Aorta (tissue), 5 donors: ENCODE results near the gene ACIN1. TPM values are rescaled to one million over a fixed set of nuclear protein-coding genes. Genes with fewer than 3 reads are reported as not detected.

Experiments
- ATAC-seq: fragments of 200-7000 bp; cut with Tn5 transposase; one replicate; pipeline ENCODE4 v1.9.1; 2022; ENCODE audit warnings: moderate library complexity; ENCODE audit not compliant: low FRiP score
- DNase-seq, 2 donors: peaks; one replicate each; pipeline ENCODE4 v3.0.0-alpha.2; 2020
- H3K27ac ChIP-seq, 2 donors: one replicate each; pipeline ENCODE4 v1.5.1; 2013; ENCODE audit warnings: low read length in 2 of 2, mild to moderate bottlenecking in 2 of 2, moderate library complexity in 2 of 2, control low read depth in 1 of 2, inconsistent platforms in 1 of 2, low read depth in 1 of 2
- H3K27me3 ChIP-seq, 2 donors: one replicate each; pipeline ENCODE4 v1.6.1; 2013; ENCODE audit warnings: control low read depth in 1 of 2, low read length in 1 of 2, mild to moderate bottlenecking in 1 of 2, moderate library complexity in 1 of 2; ENCODE audit not compliant: insufficient read depth in 2 of 2, control insufficient read depth in 1 of 2
- H3K36me3 ChIP-seq, 2 donors: one replicate each; pipeline ENCODE4 v1.6.1; 2013; ENCODE audit warnings: control low read depth in 1 of 2, low read length in 1 of 2, mild to moderate bottlenecking in 1 of 2; ENCODE audit not compliant: insufficient read depth in 2 of 2, control insufficient read depth in 1 of 2
- H3K4me1 ChIP-seq, 2 donors: one replicate each; pipeline ENCODE4 v1.6.1; 2013; ENCODE audit warnings: low read length in 2 of 2, control low read depth in 1 of 2, mild to moderate bottlenecking in 1 of 2, moderate library complexity in 1 of 2; ENCODE audit not compliant: insufficient read depth in 2 of 2, control insufficient read depth in 1 of 2
- H3K4me3 ChIP-seq, 2 donors: one replicate each; pipeline ENCODE4 v1.5.1; 2013; ENCODE audit warnings: low read length in 2 of 2, control low read depth in 1 of 2, mild to moderate bottlenecking in 1 of 2
- H3K9me3 ChIP-seq: one replicate; pipeline ENCODE4 v1.6.1; 2013; ENCODE audit warnings: mild to moderate bottlenecking, low read length; ENCODE audit not compliant: control insufficient read depth
- WGBS, 2 donors: extraction: QIAGEN DNeasy Blood & Tissue Kit; methylation state at CpG; one replicate each; pipeline ENCODE4 v1.1.7; 2013; 5-methylcytosine and 5-hydroxymethylcytosine counted together
- intact Hi-C, 2 donors: fragments of 100-400 bp; cut with DNase I; formaldehyde crosslinking; loops; one replicate each; pipeline versions ENCODE4 v1.14.2 to v1.15.0; 2022
- polyA plus RNA-seq, 2 donors: library from polyadenylated mRNA; stranded (reverse); fragments of 200-250 nt; gene quantifications; one replicate each; pipeline ENCODE4 v1.2.3, GENCODE V29; 2013
- total RNA-seq, 2 donors: library from RNA; stranded (reverse); fragmentation: NEBNext Ultra II Directional; extraction: Animal tissue kit (Norgen Biotek cat#: 25700); gene quantifications; one replicate each; pipeline ENCODE4 v1.2.1, GENCODE V29; 2021
- donor health status: healthy with polysubstance abuse.
- donor health status: Bipolar disorder and iron deficiency.
- donor health status: DM: no; HTN: no; CAD: no.
- donor health status: DM: no; HTN: no; CAD: no.
- donor health status: DM: yes; HTN: yes; CAD: no.

ACIN1 gene
- total and polyA plus RNA-seq, 4 donors, result 34.1 to 183 (median 140) TPM

- intact Hi-C loops, result loop anchor here in 1 of 2 donors (5.0 kb wide), 1 partner anchor 37 kb away; no protein-coding TSS in a partner anchor
- Histone ChIP-seq H3K4me3 (no peak within 1 kb of the TSS), H3K27me3 (no peaks in the 10 kb centered on the region), H3K36me3 (no peaks in the 10 kb centered on the region), H3K9me3 (no peaks in the 10 kb centered on the region), H3K27ac (no peak within 1 kb of the TSS), H3K4me1 (no peaks in the 10 kb centered on the region)
- ATAC-seq, result no peak
- DNase-seq, result peak; percentile 12 to 24
- WGBS, 2 donors, result 41 to 42% methylated on average over 11 of the region's 11 CpGs
Measured at GRCh38 chr14:23104591-23105347, 9.8 kb upstream of the ACIN1 start, which contains the start of gene CIROP. TSS of gene CIROP (minus strand) at chr14:23104989. CDS start at chr14:23104920, 69 bp downstream.

DNA sequence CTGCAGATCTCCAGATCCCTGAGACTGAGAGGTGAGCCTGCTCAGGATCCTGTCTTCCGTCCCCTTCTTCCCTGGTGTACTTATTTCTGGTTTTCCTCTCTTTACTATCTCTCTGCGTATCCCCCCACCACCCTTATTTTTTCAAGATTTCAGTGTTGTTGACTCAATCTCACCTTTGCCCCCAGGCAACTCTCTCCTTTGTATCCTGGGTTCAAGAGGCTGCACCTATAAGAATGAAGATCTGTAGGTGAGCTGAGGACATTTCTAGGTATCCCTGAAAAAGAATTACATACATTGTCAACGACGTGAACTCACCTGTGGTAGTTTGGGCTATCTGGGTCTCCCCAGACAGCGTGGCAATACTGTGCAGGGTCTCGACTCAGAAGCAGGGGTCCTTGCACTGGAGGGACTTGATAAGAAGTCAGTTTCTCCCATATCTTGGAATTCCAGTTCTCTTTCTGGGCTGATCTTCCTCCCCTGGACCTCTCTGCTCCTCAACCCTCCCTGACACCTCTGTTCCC is 9.2 kb upstream of the ACIN1 start:
- Histone ChIP-seq H3K4me1 (no peaks in the 10 kb centered on the region), H3K27me3 (no peaks in the 10 kb centered on the region), H3K9me3 (no peaks in the 10 kb centered on the region), H3K27ac (no peak overlapping the region), H3K36me3 (no peaks in the 10 kb centered on the region), H3K4me3 (no peak overlapping the region)
- WGBS, 2 donors, result 78 to 85% methylated on average over 6 of the region's 6 CpGs
- intact Hi-C loops, result no loop called here
- no peak for ATAC-seq
- DNase-seq, result peak in 1 of 2 donors; percentile 5

DNA sequence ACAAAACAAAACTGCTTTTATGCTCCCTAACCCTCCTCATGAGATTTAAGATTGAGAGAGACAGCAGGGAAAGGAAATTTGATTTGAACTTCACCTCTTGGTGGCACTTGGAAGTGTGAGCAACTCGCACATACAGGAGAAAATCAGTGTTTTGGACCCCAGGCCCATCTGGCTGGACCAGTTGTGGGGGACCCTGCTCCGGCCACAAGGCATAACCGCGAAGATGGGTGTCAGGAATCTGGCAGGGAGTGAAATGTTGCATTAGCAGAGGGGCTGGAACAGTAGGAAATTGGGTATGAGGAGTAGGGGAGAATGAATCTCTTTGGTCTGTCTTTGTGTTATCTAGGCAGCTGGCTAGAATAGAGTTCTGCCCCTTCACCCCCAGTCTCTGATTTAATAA is 8.6 kb upstream of the ACIN1 start:
- intact Hi-C loops, result no loop called here
- DNase-seq (peak in 1 of 2 donors; percentile 27), ATAC-seq (no peak)
- no peaks in the 10 kb centered on the region for H3K4me1 ChIP-seq
- no peaks in the 10 kb centered on the region for H3K9me3 ChIP-seq
- H3K4me3 ChIP-seq, result no peak overlapping the region
- no peaks in the 10 kb centered on the region for H3K36me3 ChIP-seq
- no peaks in the 10 kb centered on the region for H3K27me3 ChIP-seq
- WGBS, 2 donors, result 83 to 84% methylated on average over 4 of the region's 4 CpGs
- H3K27ac ChIP-seq, result no peak overlapping the region

GRCh38 chr14:23102801-23103200 is 7.9 kb upstream of the ACIN1 start:
- intact Hi-C loops, result no loop called here
- 82 to 85% methylated on average over 2 of the region's 2 CpGs for WGBS, 2 donors
- H3K27ac ChIP-seq, result no peak overlapping the region
- no peaks in the 10 kb centered on the region for H3K27me3 ChIP-seq
- no peak for ATAC-seq
- no peaks in the 10 kb centered on the region for H3K4me1 ChIP-seq
- H3K36me3 ChIP-seq, result no peaks in the 10 kb centered on the region
- H3K9me3 ChIP-seq, result no peaks in the 10 kb centered on the region
- peak; percentile 19 to 21 for DNase-seq
- no peak overlapping the region for H3K4me3 ChIP-seq

DNA sequence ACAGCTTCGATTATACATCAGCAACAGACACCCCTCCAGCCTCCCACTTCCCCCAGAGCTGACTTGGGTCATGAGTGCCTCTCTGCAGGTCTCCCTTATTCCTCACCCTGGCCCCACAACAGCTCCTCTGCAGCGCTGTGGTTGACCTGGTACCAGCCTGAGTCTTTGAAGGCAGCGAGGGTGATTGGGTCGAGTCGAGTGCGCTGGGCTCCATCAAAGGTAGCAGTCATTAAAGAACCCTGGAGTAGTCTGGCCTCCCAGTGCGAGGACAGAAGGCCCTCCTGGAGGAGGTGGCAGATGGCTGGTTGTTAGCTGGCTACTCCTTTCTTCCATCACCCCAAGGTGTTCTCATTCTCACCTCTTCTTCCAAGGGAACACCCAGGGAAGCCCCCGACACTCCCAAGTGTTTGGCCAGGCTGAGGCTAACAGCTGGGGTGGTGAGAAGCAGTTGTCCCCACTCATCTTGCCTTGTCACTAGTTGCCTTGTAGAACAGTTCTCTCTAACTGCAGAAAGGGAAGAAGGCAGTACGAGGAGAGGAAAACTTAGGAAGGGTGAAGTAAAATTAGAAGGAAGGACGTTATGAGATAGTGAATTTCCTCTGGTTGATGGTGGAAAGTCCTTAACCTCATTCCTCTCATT is 7.2 kb upstream of the ACIN1 start:
- DNase-seq, result peak; percentile 32 to 34
- 25 to 55% methylated on average over 10 of the region's 10 CpGs for WGBS, 2 donors

DNA sequence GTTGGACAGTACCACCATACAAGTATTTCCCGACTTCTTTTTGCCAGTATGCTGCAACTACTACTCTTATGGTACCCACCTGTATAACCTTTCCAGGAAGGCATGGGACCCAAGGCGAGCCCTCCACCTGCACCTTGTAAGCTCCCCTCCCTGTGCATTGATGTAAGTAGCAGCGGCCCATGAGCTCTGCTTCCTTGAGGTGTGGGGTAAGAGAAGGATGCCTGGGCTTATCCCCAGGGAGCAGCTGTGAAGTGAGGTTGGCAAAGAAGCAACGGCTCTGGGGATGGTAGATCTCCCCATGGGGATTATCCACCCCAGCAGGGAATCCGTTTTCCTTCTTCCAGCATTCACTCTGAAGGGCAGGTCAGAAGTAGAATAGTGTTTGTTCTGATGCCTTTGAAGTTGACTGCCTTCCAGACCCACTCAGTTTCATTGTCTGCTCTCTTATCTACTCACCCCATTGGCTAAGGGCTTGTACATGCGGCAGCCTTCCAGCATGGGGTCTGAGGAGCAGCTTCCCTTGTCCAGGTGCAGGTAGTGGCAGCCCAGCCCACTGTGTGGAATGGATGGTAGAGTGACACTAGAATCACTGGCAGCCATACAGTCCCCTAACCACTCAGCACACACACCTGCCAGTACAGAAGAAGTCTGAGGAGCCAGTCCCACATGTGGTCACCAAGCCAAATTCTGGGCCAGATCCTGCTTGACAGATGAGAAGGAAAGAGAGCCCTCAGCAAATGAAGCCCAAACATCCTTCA is 6.5 kb upstream of the ACIN1 start:
- Histone ChIP-seq H3K27ac (no peak overlapping the region), H3K4me1 (peaks cover 0 to 6% of the 10 kb centered on the region in 2 donors), H3K36me3 (no peaks in the 10 kb centered on the region), H3K4me3 (no peak overlapping the region), H3K27me3 (no peaks in the 10 kb centered on the region), H3K9me3 (no peaks in the 10 kb centered on the region)
- ATAC-seq, result no peak
- WGBS, 2 donors, result 74 to 76% methylated on average over 6 of the region's 6 CpGs
- peak in 1 of 2 donors; percentile 57 for DNase-seq
- intact Hi-C loops, result no loop called here

More for the DNA sequence above, 7.2 kb upstream of the ACIN1 start:
- no peaks in the 10 kb centered on the region for H3K36me3 ChIP-seq
- ATAC-seq, result no peak
- intact Hi-C loops, result no loop called here
- no peaks in the 10 kb centered on the region for H3K9me3 ChIP-seq
- no peak overlapping the region for H3K27ac ChIP-seq
- H3K4me3 ChIP-seq, result no peak overlapping the region
- no peaks in the 10 kb centered on the region for H3K4me1 ChIP-seq
- no peaks in the 10 kb centered on the region for H3K27me3 ChIP-seq

GRCh38 chr14:23099212-23099861 is 4.4 kb upstream of the ACIN1 start:
- Histone ChIP-seq H3K36me3 (no peaks in the 10 kb centered on the region), H3K27me3 (no peaks in the 10 kb centered on the region), H3K4me1 (peaks cover 0 to 6% of the 10 kb centered on the region in 2 donors), H3K4me3 (no peak overlapping the region), H3K27ac (no peak overlapping the region), H3K9me3 (no peaks in the 10 kb centered on the region)
- intact Hi-C loops, result no loop called here
- ATAC-seq, result no peak
- 78% methylated on average over 10 of the region's 10 CpGs for WGBS, 2 donors
- peak in 1 of 2 donors; percentile 59 for DNase-seq

- Histone ChIP-seq H3K27me3 (no peaks in the 10 kb centered on the region), H3K27ac (no peak overlapping the region), H3K4me3 (no peak overlapping the region), H3K4me1 (peaks cover 0 to 11% of the 10 kb centered on the region in 2 donors), H3K9me3 (no peaks in the 10 kb centered on the region), H3K36me3 (no peaks in the 10 kb centered on the region)
- no peak for ATAC-seq
- peak in 1 of 2 donors; percentile 30 for DNase-seq
- intact Hi-C loops, result no loop called here
- 85 to 89% methylated on average over 7 of the region's 7 CpGs for WGBS, 2 donors
Measured at GRCh38 chr14:23097786-23098185, 2.9 kb upstream of the ACIN1 start.
